ENCODE data around the gene GLYR1. TPM values are rescaled to one million over a fixed set of nuclear protein-coding genes. Genes with fewer than 3 reads are reported as not detected.

Gene GLYR1
- total RNA-seq (2012; rRNA removed) (26.0 and 27.8 TPM in 2 replicates), polyA plus RNA-seq (2012; rRNA removed) (53.2 and 54.2 TPM in 2 replicates), Bru-seq, nascent RNA (percentile 88 among the genes with signal in this experiment), BruChase-seq, experiment 1, labeled RNA remaining after a 6-hour chase (percentile 96 among the genes with signal in this experiment), BruChase-seq, experiment 2, labeled RNA remaining after a 2-hour chase (percentile 93 among the genes with signal in this experiment)
- polyA plus RNA-seq (2012; cell fraction: cytosol; rRNA removed) = 28.8 and 39.4 TPM in 2 replicates
- 63.0 and 63.9 TPM in 2 replicates for polyA plus RNA-seq (2012; cell fraction: nucleus; rRNA removed; ENCODE audit: low replicate concordance)
- long read RNA-seq, transcript GLYR1-201 (16 exons, 3,772 nt) = major isoform, 5 of 46 reads
- long read RNA-seq, partial matches to known transcripts = 8 of 46 reads
- long read RNA-seq, other reads (novel, unspliced or antisense) = 30 of 46 reads

DNA sequence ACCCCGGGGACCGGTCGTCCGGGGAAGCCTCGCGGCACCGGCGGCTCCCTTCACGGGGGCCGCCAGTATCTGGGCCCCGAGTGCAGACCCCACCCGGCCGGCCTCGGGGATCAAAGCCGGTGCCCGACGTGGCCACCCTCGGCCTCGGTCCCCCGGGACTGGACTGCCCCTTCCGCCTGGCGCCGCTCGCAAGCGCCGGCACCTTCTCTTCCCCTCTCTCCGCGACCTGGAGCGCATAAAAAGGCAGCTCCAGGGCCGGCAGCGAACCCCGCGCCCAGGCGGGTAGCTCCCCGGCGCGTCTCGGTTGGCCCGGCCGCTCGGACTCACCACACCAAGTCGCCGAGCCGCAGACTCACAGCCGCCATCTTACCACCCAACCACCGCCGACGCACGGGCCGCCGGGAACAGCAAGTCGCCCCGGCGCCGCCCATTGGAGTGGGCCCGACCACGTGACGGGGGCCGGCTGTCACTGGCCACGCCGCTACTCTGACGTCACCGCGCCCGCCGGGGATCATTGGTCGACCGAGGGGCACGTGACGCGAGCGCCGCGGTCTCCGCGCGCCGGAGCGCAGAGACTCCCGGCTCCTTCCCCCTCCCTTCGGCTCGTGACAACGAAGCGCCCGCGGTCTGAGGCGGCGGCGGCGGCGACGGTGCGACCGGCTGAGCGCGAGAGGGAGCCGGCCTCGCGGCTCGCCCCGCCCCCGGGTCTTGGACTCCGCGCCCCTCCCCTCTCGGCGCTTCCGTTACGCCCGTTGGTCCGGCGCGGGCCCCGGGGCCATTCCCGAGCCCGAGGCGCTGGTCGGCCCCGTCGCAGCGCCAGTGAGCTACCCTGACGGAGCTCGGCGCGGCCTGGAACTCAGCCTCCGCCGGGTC is at the start of gene GLYR1, which contains the start of gene UBN1:
GLYR1 (minus strand) TSS at position 388 of the 873 bp plus-strand sequence; CDS start at position 365, 23 bp downstream.
UBN1 (plus strand) TSS at position 581 of the 873 bp plus-strand sequence. CDS start 5,437 bp downstream, outside the sequence.
- 0% methylated on average over 66 of the region's 126 CpGs; no CpG with 5 or more reads in 1 of the 2 experiments for WGBS, 2 experiments (ENCODE audit: extremely low coverage in 2 of 2, insufficient read length in 1 of 2)
- CTCF ChIA-PET = no interaction called here
- no peak for TF ChIP-seq RFX5 (IDR thresholded peaks at IDR 0.05; ENCODE audit: low read depth, low read length)
- no peak for TF ChIP-seq RCOR1 (IDR thresholded peaks at IDR 0.05; ENCODE audit: insufficient replicate concordance, low read length)
- peak; percentile 64; the same call in 1 of the 2 replicates for TF ChIP-seq MXI1 (IDR thresholded peaks at IDR 0.05; ENCODE audit: borderline replicate concordance, low read depth, low read length)
- TF ChIP-seq RAD21 (IDR thresholded peaks at IDR 0.05; ENCODE audit: low read length) = no peak
- peak; percentile 91 for TF ChIP-seq FOS (IDR thresholded peaks at IDR 0.05; ENCODE audit: low read depth, low read length)
- TF ChIP-seq, protein P1, sequence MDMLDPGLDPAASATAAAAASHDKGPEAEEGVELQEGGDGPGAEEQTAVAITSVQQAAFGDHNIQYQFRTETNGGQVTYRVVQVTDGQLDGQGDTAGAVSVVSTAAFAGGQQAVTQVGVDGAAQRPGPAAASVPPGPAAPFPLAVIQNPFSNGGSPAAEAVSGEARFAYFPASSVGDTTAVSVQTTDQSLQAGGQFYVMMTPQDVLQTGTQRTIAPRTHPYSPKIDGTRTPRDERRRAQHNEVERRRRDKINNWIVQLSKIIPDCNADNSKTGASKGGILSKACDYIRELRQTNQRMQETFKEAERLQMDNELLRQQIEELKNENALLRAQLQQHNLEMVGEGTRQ (IDR thresholded peaks at IDR 0.05; ENCODE audit: low read depth, low read length) = peak; percentile 100
- TF ChIP-seq BHLHE40 (IDR thresholded peaks at IDR 0.05; ENCODE audit: low read depth, low read length) = peak; percentile 89
- peak; percentile 95 for TF ChIP-seq MAZ (IDR thresholded peaks at IDR 0.05; ENCODE audit: borderline replicate concordance, low read depth, low read length)
- TF ChIP-seq MAFK (IDR thresholded peaks at IDR 0.05; ENCODE audit: low read depth, low read length) = no peak
- peak; percentile 87 for TF ChIP-seq POLR2A (IDR thresholded peaks at IDR 0.05; ENCODE audit: low read depth, low read length)
- TF ChIP-seq CHD1 (IDR thresholded peaks at IDR 0.05; ENCODE audit: low read depth, low read length) = no peak
- no peak for TF ChIP-seq SMC3 (IDR thresholded peaks at IDR 0.05; ENCODE audit: low read depth, low read length)
- TF ChIP-seq, protein P2, sequence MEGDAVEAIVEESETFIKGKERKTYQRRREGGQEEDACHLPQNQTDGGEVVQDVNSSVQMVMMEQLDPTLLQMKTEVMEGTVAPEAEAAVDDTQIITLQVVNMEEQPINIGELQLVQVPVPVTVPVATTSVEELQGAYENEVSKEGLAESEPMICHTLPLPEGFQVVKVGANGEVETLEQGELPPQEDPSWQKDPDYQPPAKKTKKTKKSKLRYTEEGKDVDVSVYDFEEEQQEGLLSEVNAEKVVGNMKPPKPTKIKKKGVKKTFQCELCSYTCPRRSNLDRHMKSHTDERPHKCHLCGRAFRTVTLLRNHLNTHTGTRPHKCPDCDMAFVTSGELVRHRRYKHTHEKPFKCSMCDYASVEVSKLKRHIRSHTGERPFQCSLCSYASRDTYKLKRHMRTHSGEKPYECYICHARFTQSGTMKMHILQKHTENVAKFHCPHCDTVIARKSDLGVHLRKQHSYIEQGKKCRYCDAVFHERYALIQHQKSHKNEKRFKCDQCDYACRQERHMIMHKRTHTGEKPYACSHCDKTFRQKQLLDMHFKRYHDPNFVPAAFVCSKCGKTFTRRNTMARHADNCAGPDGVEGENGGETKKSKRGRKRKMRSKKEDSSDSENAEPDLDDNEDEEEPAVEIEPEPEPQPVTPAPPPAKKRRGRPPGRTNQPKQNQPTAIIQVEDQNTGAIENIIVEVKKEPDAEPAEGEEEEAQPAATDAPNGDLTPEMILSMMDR (conservative IDR thresholded peaks at IDR 0.05; ENCODE audit: low read depth, low read length) = no peak

More for the DNA sequence above, at the start of gene GLYR1, which contains the start of gene UBN1:
- Histone ChIP-seq H3K18ac (ENCODE audit: low read depth, low read length) (no peak within 1 kb of the TSS), H4K91ac (ENCODE audit: insufficient read depth, low read depth, low read length) (no peak within 1 kb of the TSS), H3K23ac (ENCODE audit: low read depth, low read length) (peak within 1 kb of the TSS; percentile 39), H3K14ac (replicated peaks; ENCODE audit: low read depth, low read length) (peak within 1 kb of the TSS; percentile 56), H3K9me1 (ENCODE audit: insufficient read depth, low read length) (no peaks in the 10 kb centered on the region; the same call in 1 of the 2 replicates), H4K20me1 (ENCODE audit: insufficient read depth, low read length) (peaks cover 48% of the 10 kb centered on the region), H4K5ac (ENCODE audit: low read depth, low read length) (no peak within 1 kb of the TSS), H4K8ac (ENCODE audit: low read depth in 2 of 2, low read length in 2 of 2) (peak within 1 kb of the TSS; percentile 71 to 82; a peak in 2 of 4 replicates), H3K9ac (ENCODE audit: low read depth, low read length) (peak within 1 kb of the TSS; percentile 88), H3K27ac (ENCODE audit: insufficient read depth, low read length) (peak within 1 kb of the TSS; percentile 90), H2AFZ (replicated peaks; ENCODE audit: low read length, poor library complexity) (peak within 1 kb of the TSS; percentile 95), H3K4me2 (ENCODE audit: low read depth, low read length) (peak within 1 kb of the TSS; percentile 94), H3K36me3 (ENCODE audit: control insufficient read depth, insufficient read depth, low read length) (peaks cover 17% of the 10 kb centered on the region), H3K4ac (ENCODE audit: low read depth, low read length) (peak within 1 kb of the TSS; percentile 68), H2AK9ac (replicated peaks; ENCODE audit: low read depth, low read length, poor library complexity) (peak within 1 kb of the TSS; percentile 93), H3K27me3 (ENCODE audit: control insufficient read depth, insufficient read depth, low read length) (no peaks in the 10 kb centered on the region), H3K4me1 (ENCODE audit: control insufficient read depth, insufficient read depth, low read length) (peaks cover 10% of the 10 kb centered on the region), H3K9me3 (ENCODE audit: control insufficient read depth, insufficient read depth, low read length) (no peaks in the 10 kb centered on the region), H2BK5ac (ENCODE audit: low read depth, low read length, poor library complexity, severe bottlenecking) (peak within 1 kb of the TSS; percentile 68), H3K4me3 (ENCODE audit: insufficient read depth, low read depth, low read length) (peak within 1 kb of the TSS; percentile 88), H2AK5ac (ENCODE audit: low read depth, low read length) (peak within 1 kb of the TSS; percentile 4; the same call in 1 of the 2 replicates), H2BK120ac (ENCODE audit: low read depth, low read length) (no peak within 1 kb of the TSS), H3K79me1 (ENCODE audit: low read depth in 1 of 2, low read length in 2 of 2) (peaks cover 16 to 41% of the 10 kb centered on the region in 2 experiments), H2BK20ac (ENCODE audit: low read depth, low read length) (no peak within 1 kb of the TSS), H3K56ac (ENCODE audit: extremely low read depth, insufficient read depth, low read length) (peak within 1 kb of the TSS; percentile 64; the same call in 1 of the 2 replicates), H2BK15ac (ENCODE audit: low read depth, low read length) (no peak within 1 kb of the TSS)
- peak; percentile 92 for ATAC-seq (ENCODE audit: low read depth)
- intact Hi-C loops (cut with micrococcal nuclease) (loop anchor here (5.0 kb wide), 1 partner anchor 185 kb away; the partner anchor contains the start of gene NAGPA), dilution Hi-C loops (cut with HindIII; ENCODE audit: low sequenced_read_pairs, unreplicated experiment) (no loop called here), in situ Hi-C loops (cut with MboI; ENCODE audit: low sequenced_read_pairs) (no loop called here)
- POLR2A ChIA-PET (ENCODE audit: unreplicated experiment) = no interaction called here
- no TSS peak for BruUV-seq (replicated peaks)
- peak; percentile 95 for DNase-seq
